ENCODE measurements around the gene FOXRED1. TPM values are rescaled to one million over a fixed set of nuclear protein-coding genes. Genes with fewer than 3 reads are reported as not detected.
A peak's percentile ranks its signal among the peaks of the same experiment; 100 is the strongest.

Gene FOXRED1
- total RNA-seq (10 to 100 TPM; 21.7 to 24.9 TPM), total RNA-seq (14.8 to 20.9 reads per million in 2 donors)

- peaks cover 34% of the 10 kb centered on the region for H3K4me1 Mint-ChIP-seq
- H3K4me3 Mint-ChIP-seq: peak within 1 kb of the TSS; percentile 96
- ATAC-seq: peak; percentile 98
- H3K27me3 Mint-ChIP-seq: no peaks in the 10 kb centered on the region
- no peaks in the 10 kb centered on the region for H3K9me3 ChIP-seq (ENCODE audit: control insufficient read depth, low read length, poor library complexity, severe bottlenecking)
- H3K36me3 Mint-ChIP-seq (ENCODE audit: low read depth): peaks cover 3% of the 10 kb centered on the region
- DNase-seq: peak; percentile 99 to 100 (median 99)
- peak within 1 kb of the TSS; percentile 100 for H3K27ac Mint-ChIP-seq
Observed at GRCh38 chr11:126268708-126269579, at the start of gene FOXRED1, which contains the start of gene SRPRA. FOXRED1 (plus strand) TSS chr11:126269154; CDS start chr11:126269207, 53 bp downstream. SRPRA (minus strand) TSS chr11:126268895; CDS start chr11:126268804, 91 bp downstream.

DNA sequence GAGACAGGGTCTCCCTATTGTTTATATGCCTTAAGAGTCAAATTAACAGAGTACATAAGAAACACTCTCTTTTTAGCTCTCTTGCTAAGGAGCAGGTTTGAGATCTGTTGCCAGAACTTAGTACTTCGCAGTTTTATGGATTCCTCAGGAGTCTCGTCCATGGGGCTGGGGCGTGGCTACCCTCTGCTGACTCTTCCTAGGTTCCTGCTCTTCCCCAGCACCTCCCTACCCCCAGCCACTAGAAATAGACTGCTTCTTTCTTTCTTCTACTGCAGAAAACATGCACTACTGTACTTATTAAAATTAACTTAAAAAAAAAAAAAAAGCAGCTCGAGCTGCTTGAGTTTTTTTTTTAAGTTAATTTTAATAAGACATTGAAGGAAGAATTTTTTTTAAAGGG lies 49.4 kb upstream of the FOXRED1 start:
- peaks cover 22% of the 10 kb centered on the region for H3K4me1 Mint-ChIP-seq
- no peaks in the 10 kb centered on the region for H3K36me3 Mint-ChIP-seq (ENCODE audit: low read depth)
- ATAC-seq: no peak
- no peak overlapping the region for H3K27ac Mint-ChIP-seq
- no peaks in the 10 kb centered on the region for H3K9me3 ChIP-seq (ENCODE audit: control insufficient read depth, low read length, poor library complexity, severe bottlenecking)
- no peaks in the 10 kb centered on the region for H3K27me3 Mint-ChIP-seq
- H3K4me3 Mint-ChIP-seq: no peak overlapping the region
- DNase-seq: no peak

GRCh38 chr11:126224647-126225294 lies 44.2 kb upstream of the FOXRED1 start:
- Mint-ChIP-seq H3K4me3 (no peak overlapping the region), H3K4me1 (peaks cover 6% of the 10 kb centered on the region), H3K27me3 (no peaks in the 10 kb centered on the region), H3K27ac (no peak overlapping the region), H3K36me3 (ENCODE audit: low read depth) (no peaks in the 10 kb centered on the region)
- no peaks in the 10 kb centered on the region for H3K9me3 ChIP-seq (ENCODE audit: control insufficient read depth, low read length, poor library complexity, severe bottlenecking)
- DNase-seq: no peak
- no peak for ATAC-seq

GRCh38 chr11:126225295-126225665 lies 43.7 kb upstream of the FOXRED1 start:
- H3K27me3 Mint-ChIP-seq: no peaks in the 10 kb centered on the region
- H3K36me3 Mint-ChIP-seq (ENCODE audit: low read depth): no peaks in the 10 kb centered on the region
- ATAC-seq: no peak
- peaks cover 6% of the 10 kb centered on the region for H3K4me1 Mint-ChIP-seq
- no peak for DNase-seq
- H3K9me3 ChIP-seq (ENCODE audit: control insufficient read depth, low read length, poor library complexity, severe bottlenecking): no peaks in the 10 kb centered on the region
- no peak overlapping the region for H3K4me3 Mint-ChIP-seq
- H3K27ac Mint-ChIP-seq: no peak overlapping the region

DNA sequence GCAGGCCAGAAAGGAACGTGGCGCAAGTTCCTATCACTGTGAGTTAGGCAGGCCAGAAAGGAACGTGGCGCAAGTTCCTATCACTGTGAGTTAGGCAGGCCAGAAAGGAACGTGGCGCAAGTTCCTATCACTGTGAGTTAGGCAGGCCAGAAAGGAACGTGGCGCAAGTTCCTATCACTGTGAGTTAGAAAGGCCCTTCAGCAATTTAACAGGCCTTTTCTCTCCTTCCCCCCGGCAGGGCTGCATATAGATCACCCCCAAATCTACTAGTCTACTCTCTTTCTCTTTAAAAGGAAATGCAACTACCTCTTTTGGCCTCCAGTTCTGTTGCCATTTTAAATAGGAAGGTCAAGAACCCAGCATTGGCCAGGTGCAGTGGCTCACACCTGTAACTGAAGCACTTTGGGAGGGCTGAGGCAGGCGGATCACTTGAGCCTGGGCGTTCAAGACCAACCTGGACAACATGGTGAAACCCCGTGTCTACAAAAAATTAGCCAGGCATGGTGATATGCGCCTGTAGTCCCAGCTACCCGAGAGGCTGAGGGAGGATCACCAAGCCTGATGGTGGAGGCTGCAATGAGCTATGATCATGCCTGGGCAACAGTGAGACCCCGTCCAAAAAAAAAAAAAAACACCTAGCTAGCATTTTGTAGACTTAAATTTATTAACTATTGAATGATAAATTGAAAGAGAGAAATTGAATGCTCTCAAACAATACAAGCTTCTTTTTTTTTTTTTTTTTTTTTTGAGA lies 42.4 kb upstream of the FOXRED1 start:
- no peaks in the 10 kb centered on the region for H3K36me3 Mint-ChIP-seq (ENCODE audit: low read depth)
- no peak overlapping the region for H3K27ac Mint-ChIP-seq
- peaks cover 4% of the 10 kb centered on the region for H3K4me1 Mint-ChIP-seq
- DNase-seq: no peak
- H3K9me3 ChIP-seq (ENCODE audit: control insufficient read depth, low read length, poor library complexity, severe bottlenecking): no peaks in the 10 kb centered on the region
- H3K4me3 Mint-ChIP-seq: no peak overlapping the region
- ATAC-seq: no peak
- no peaks in the 10 kb centered on the region for H3K27me3 Mint-ChIP-seq

- DNase-seq (no peak), ATAC-seq (no peak)
- Mint-ChIP-seq H3K27ac (peak overlapping the region; percentile 45), H3K36me3 (ENCODE audit: low read depth) (no peaks in the 10 kb centered on the region), H3K4me3 (no peak overlapping the region), H3K4me1 (peaks cover 2% of the 10 kb centered on the region), H3K27me3 (no peaks in the 10 kb centered on the region)
- no peaks in the 10 kb centered on the region for H3K9me3 ChIP-seq (ENCODE audit: control insufficient read depth, low read length, poor library complexity, severe bottlenecking)
Observed at GRCh38 chr11:126229858-126230540, 39.0 kb upstream of the FOXRED1 start.

DNA sequence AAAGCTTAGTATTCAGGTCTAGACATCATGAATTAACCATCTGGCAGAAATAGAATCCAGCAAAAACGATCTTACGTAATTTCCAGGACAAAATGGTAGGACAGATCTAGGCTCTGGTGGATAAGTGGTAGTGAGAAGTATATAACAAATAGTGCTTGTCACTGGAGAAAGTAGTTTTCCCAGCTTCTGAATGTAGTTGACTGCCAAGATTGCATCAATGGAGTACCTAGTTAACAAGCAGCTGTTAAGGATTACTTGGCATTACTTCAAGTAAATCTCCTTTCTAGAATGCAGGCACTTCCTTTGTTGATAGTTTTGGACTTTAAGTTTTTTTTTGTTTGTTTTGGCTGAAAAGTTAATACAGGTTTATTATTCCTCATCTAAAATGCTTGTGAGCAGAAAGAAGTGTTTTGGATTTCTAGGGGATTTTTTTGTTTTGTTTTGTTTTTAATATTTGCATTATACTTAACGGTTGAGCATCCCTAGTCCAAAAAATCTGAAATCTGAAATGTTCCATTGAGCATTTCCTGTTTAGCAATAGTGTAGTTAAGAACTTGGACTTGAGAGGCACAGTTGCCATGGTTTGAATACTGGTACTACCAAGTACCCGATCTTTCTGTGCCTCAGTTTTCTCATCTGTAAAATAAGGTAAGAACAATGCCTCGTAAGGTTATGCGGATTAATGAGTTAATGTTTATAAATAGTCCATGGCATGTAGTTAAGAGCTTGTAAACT lies 37.1 kb upstream of the FOXRED1 start:
- Mint-ChIP-seq H3K36me3 (ENCODE audit: low read depth) (peaks cover 10% of the 10 kb centered on the region), H3K27me3 (no peaks in the 10 kb centered on the region), H3K4me1 (peaks cover 4% of the 10 kb centered on the region), H3K27ac (no peak overlapping the region), H3K4me3 (no peak overlapping the region)
- DNase-seq (no peak), ATAC-seq (no peak)
- H3K9me3 ChIP-seq (ENCODE audit: control insufficient read depth, low read length, poor library complexity, severe bottlenecking): no peaks in the 10 kb centered on the region

DNA sequence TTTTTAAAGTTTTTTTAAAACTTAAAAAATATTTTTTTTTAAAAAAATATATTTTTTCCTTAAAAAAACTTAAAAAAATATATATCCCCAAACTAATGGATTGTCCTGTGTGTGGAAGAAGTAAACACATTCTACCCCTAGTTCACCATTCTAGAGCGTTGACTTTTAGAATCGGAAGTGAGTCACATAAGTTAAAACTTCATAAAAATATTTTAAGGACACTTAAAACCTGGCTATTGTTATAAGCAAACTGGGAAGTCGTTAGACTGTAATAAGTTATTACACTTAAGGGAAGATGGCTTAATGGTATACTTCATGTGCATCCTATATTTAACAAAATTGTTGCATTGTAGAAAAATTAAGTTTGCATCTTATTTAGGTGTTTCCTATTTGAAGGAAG lies 36.3 kb upstream of the FOXRED1 start:
- H3K4me3 Mint-ChIP-seq: no peak overlapping the region
- DNase-seq: no peak
- H3K4me1 Mint-ChIP-seq: peaks cover 4% of the 10 kb centered on the region
- H3K27me3 Mint-ChIP-seq: no peaks in the 10 kb centered on the region
- H3K9me3 ChIP-seq (ENCODE audit: control insufficient read depth, low read length, poor library complexity, severe bottlenecking): no peaks in the 10 kb centered on the region
- H3K36me3 Mint-ChIP-seq (ENCODE audit: low read depth): peaks cover 10% of the 10 kb centered on the region
- ATAC-seq: no peak
- no peak overlapping the region for H3K27ac Mint-ChIP-seq

- Mint-ChIP-seq H3K27ac (no peak overlapping the region), H3K4me3 (no peak overlapping the region), H3K36me3 (ENCODE audit: low read depth) (peaks cover 10% of the 10 kb centered on the region), H3K27me3 (no peaks in the 10 kb centered on the region), H3K4me1 (peaks cover 4% of the 10 kb centered on the region)
- no peaks in the 10 kb centered on the region for H3K9me3 ChIP-seq (ENCODE audit: control insufficient read depth, low read length, poor library complexity, severe bottlenecking)
- no peak for DNase-seq
- no peak for ATAC-seq
Observed at GRCh38 chr11:126233391-126233790, 35.6 kb upstream of the FOXRED1 start.

DNA sequence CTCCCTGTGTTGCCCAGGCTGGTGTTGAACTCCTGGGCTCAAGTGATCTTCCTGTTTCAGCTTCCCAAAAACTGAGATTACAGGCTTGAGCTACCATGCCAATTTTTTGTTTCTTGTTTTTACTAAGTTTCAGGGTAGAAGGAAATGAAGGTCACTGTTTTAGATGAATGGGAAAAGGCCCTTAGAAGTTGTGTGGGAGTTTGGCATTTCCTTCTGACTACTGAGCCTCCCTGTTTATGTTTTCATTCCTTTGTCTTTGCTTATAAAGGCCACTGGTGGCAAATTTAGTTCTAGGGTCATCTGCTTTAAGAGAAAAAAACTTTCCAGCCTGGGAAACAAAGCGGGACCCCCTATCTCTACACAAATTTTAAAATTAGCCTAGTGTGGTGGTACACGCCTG lies 22.3 kb upstream of the FOXRED1 start:
- H3K36me3 Mint-ChIP-seq (ENCODE audit: low read depth): no peaks in the 10 kb centered on the region
- ATAC-seq (no peak), DNase-seq (no peak)
- H3K4me3 Mint-ChIP-seq: no peak overlapping the region
- H3K27me3 Mint-ChIP-seq: no peaks in the 10 kb centered on the region
- no peak overlapping the region for H3K27ac Mint-ChIP-seq
- no peaks in the 10 kb centered on the region for H3K9me3 ChIP-seq (ENCODE audit: control insufficient read depth, low read length, poor library complexity, severe bottlenecking)
- no peaks in the 10 kb centered on the region for H3K4me1 Mint-ChIP-seq

GRCh38 chr11:126253265-126253664 lies 15.7 kb upstream of the FOXRED1 start:
- ATAC-seq (no peak), DNase-seq (no peak)
- Mint-ChIP-seq H3K4me3 (no peak overlapping the region), H3K4me1 (peaks cover 4% of the 10 kb centered on the region), H3K27ac (no peak overlapping the region), H3K36me3 (ENCODE audit: low read depth) (peaks cover 5% of the 10 kb centered on the region), H3K27me3 (no peaks in the 10 kb centered on the region)
- no peaks in the 10 kb centered on the region for H3K9me3 ChIP-seq (ENCODE audit: control insufficient read depth, low read length, poor library complexity, severe bottlenecking)

GRCh38 chr11:126254819-126255218 lies 14.1 kb upstream of the FOXRED1 start:
- Mint-ChIP-seq H3K27me3 (no peaks in the 10 kb centered on the region), H3K4me3 (no peak overlapping the region), H3K36me3 (ENCODE audit: low read depth) (peaks cover 5% of the 10 kb centered on the region), H3K4me1 (peaks cover 4% of the 10 kb centered on the region), H3K27ac (no peak overlapping the region)
- ATAC-seq: no peak
- no peaks in the 10 kb centered on the region for H3K9me3 ChIP-seq (ENCODE audit: control insufficient read depth, low read length, poor library complexity, severe bottlenecking)
- no peak for DNase-seq

Measured in T-helper 17 cell (primary cell).